GM23338 (cell line): ENCODE data around the gene HTR1B. TPM values are rescaled to one million over a fixed set of nuclear protein-coding genes. Genes with fewer than 3 reads are reported as not detected.

Source experiments
- ATAC-seq: fragments of 200-7000 bp; cut with Tn5 transposase; 3 replicates; pipeline ENCODE4 v1.9.1; 2020
- DNase-seq: peaks from one replicate; pipeline ENCODE4 v3.0.0-alpha.2; 2015; ENCODE audit warnings: low spot score
- H2AFZ ChIP-seq: fragments of 200-600 bp; sonication (generic); 2 replicates; pipeline ENCODE4 v1.8.0; 2016; ENCODE audit warnings: antibody characterized with exemption, mild to moderate bottlenecking, moderate library complexity
- H3F3A ChIP-seq: fragments of 200-600 bp; sonication (generic); replicated peaks from 2 replicates; pipeline ENCODE4 v1.8.0; 2017; ENCODE audit warnings: antibody characterized with exemption, mixed run types, low read depth
- H3K27ac ChIP-seq: fragments of 200-600 bp; sonication (generic); 2 replicates; pipeline ENCODE4 v1.6.1; 2016; ENCODE audit warnings: low read depth
- H3K27me3 ChIP-seq: fragments of 200-600 bp; sonication (generic); 2 replicates; pipeline ENCODE4 v1.8.0; 2016; ENCODE audit warnings: mild to moderate bottlenecking, mixed run types, moderate library complexity; ENCODE audit not compliant: insufficient read depth
- H3K36me3 ChIP-seq: fragments of 200-600 bp; sonication (generic); 2 replicates; pipeline ENCODE4 v1.8.0; 2016; ENCODE audit warnings: mild to moderate bottlenecking; ENCODE audit not compliant: insufficient read depth
- H3K4me1 ChIP-seq: fragments of 200-600 bp; sonication (generic); 2 replicates; pipeline ENCODE4 v1.8.0; 2016; ENCODE audit warnings: mild to moderate bottlenecking, moderate library complexity; ENCODE audit not compliant: insufficient read depth
- H3K4me2 ChIP-seq: fragments of 200-600 bp; sonication (generic); 2 replicates; pipeline ENCODE4 v1.7.1; 2017; ENCODE audit warnings: mixed run types
- H3K4me3 ChIP-seq: fragments of 200-600 bp; sonication (generic); 2 replicates; pipeline ENCODE4 v1.6.1; 2016; ENCODE audit warnings: mixed run types
- H3K79me2 ChIP-seq: fragments of 200-600 bp; sonication (generic); replicated peaks from 2 replicates; pipeline ENCODE4 v1.8.0; 2017; ENCODE audit warnings: mild to moderate bottlenecking; ENCODE audit not compliant: insufficient read depth
- H3K9me2 ChIP-seq: fragments of 200-600 bp; sonication (generic); 2 replicates; pipeline ENCODE4 v1.8.0; 2017; ENCODE audit not compliant: insufficient read depth
- H4K20me1 ChIP-seq: fragments of 200-600 bp; sonication (generic); replicated peaks from 2 replicates; pipeline ENCODE4 v1.8.0; 2017; ENCODE audit warnings: mild to moderate bottlenecking; ENCODE audit not compliant: insufficient read depth
- H3K27ac Mint-ChIP-seq: 2 replicates; pipeline ENCODE4 v1.8.0; 2020; ENCODE audit warnings: inconsistent platforms, mild to moderate bottlenecking, moderate library complexity, mixed read lengths
- H3K27me3 Mint-ChIP-seq: 3 replicates; pipeline ENCODE4 v1.8.0; 2022; ENCODE audit warnings: low read depth, mild to moderate bottlenecking, moderate library complexity, mixed read lengths, inconsistent platforms; ENCODE audit not compliant: insufficient read depth, poor library complexity
- H3K36me3 Mint-ChIP-seq: 3 replicates; pipeline ENCODE4 v1.8.0; 2021; ENCODE audit warnings: low read depth, mild to moderate bottlenecking, inconsistent platforms, moderate library complexity, mixed read lengths
- H3K4me1 Mint-ChIP-seq: 3 replicates; pipeline ENCODE4 v1.8.0; 2020; ENCODE audit warnings: mild to moderate bottlenecking, inconsistent platforms, mixed read lengths
- H3K4me3 Mint-ChIP-seq: 3 replicates; pipeline ENCODE4 v1.8.0; 2021; ENCODE audit warnings: moderate library complexity, mild to moderate bottlenecking, inconsistent platforms, mixed read lengths
- H3K9me3 Mint-ChIP-seq: 3 replicates; pipeline ENCODE4 v1.8.0; 2020; ENCODE audit warnings: moderate library complexity, mild to moderate bottlenecking, inconsistent platforms, mixed read lengths
- ETS1 ChIP-seq: IDR thresholded peaks from 2 replicates; pipeline ENCODE4 v1.6.1; 2016; ENCODE audit warnings: antibody characterized with exemption
- EZH2phosphoT487 ChIP-seq: fragments of 200-600 bp; sonication (generic); IDR thresholded peaks from one replicate; pipeline ENCODE4 v1.8.1; 2018; ENCODE audit warnings: antibody characterized with exemption; ENCODE audit not compliant: unreplicated experiment
- JUNB ChIP-seq: IDR thresholded peaks from one replicate; pipeline ENCODE4 v1.6.1; 2016; ENCODE audit warnings: antibody characterized with exemption; ENCODE audit not compliant: unreplicated experiment
- POLR2AphosphoS5 ChIP-seq: IDR thresholded peaks from 2 replicates; pipeline ENCODE4 v1.6.1; 2016; ENCODE audit warnings: antibody characterized with exemption, low read depth
- STAT1 ChIP-seq: IDR thresholded peaks from one replicate; pipeline ENCODE4 v1.6.1; 2016; ENCODE audit warnings: antibody characterized with exemption; ENCODE audit not compliant: unreplicated experiment
- ZNF462 ChIP-seq: fragments of 250-450 bp; sonication (Bioruptor Pico); IDR thresholded peaks from 2 replicates; pipeline ENCODE4 v1.5.0; 2020; ENCODE audit warnings: mild to moderate bottlenecking, moderate library complexity
- polyA plus RNA-seq: library from polyadenylated mRNA; unstranded; fragments of >200 nt; fragmentation: Nextera tagmentation; extraction: Ambion mirVana; gene quantifications from 2 replicates; pipeline ENCODE4 v1.2.1, GENCODE V29; 2016
- total RNA-seq: library from RNA; depleted of rRNA; stranded (reverse); fragments of >200 nt; shearing (Covaris generic); gene quantifications from 2 replicates; pipeline ENCODE4 v1.2.3, GENCODE V29; 2014

The HTR1B gene
- total and polyA plus RNA-seq, 2 experiments from 2014 or later: 0.19 to 0.21 TPM

- no peak for TF ChIP-seq ZNF462 (CRISPR knock-in tag)
- TF ChIP-seq EZH2phosphoT487: no peak
- TF ChIP-seq JUNB: no peak
- no peak for TF ChIP-seq STAT1
Observed at GRCh38 chr6:77440206-77440976, 22.9 kb downstream of the HTR1B start (continued).

GRCh38 chr6:77433888-77434287, 29.4 kb downstream of the HTR1B start:
- Histone ChIP-seq H3F3A (no peaks in the 10 kb centered on the region), H3K79me2 (no peaks in the 10 kb centered on the region), H3K4me1 (no peaks in the 10 kb centered on the region), H3K27me3 (no peaks in the 10 kb centered on the region), H3K9me2 (no peaks in the 10 kb centered on the region), H4K20me1 (no peaks in the 10 kb centered on the region), H3K36me3 (no peaks in the 10 kb centered on the region), H2AFZ (peak overlapping the region; percentile 2; the same call in 1 of the 2 replicates), H3K27ac (no peak overlapping the region), H3K4me2 (no peak overlapping the region), H3K4me3 (no peak overlapping the region)
- no peaks in the 10 kb centered on the region for H3K36me3 Mint-ChIP-seq
- H3K4me3 Mint-ChIP-seq: no peak overlapping the region
- H3K27ac Mint-ChIP-seq: no peak overlapping the region
- TF ChIP-seq POLR2AphosphoS5: no peak
- no peak for TF ChIP-seq ETS1
- peaks cover 11% of the 10 kb centered on the region for H3K4me1 Mint-ChIP-seq
- DNase-seq: no peak
- ATAC-seq: peak; percentile 64
- no peaks in the 10 kb centered on the region for H3K9me3 Mint-ChIP-seq
- H3K27me3 Mint-ChIP-seq: no peaks in the 10 kb centered on the region
